Omental fat pad (tissue), 4 donors: Measurements from ENCODE around the gene GREB1. TPM values are rescaled to one million over a fixed set of nuclear protein-coding genes. Genes with fewer than 3 reads are reported as not detected.

ENCODE experiments used
- ATAC-seq: fragments of 150-250 bp; one replicate; pipeline ENCODE4 v1.9.1; 2016; ENCODE audit warnings: mild to moderate bottlenecking, moderate library complexity; ENCODE audit not compliant: low FRiP score
- DNase-seq: peaks from one replicate; pipeline ENCODE4 v3.0.0-alpha.2; 2019; ENCODE audit warnings: low spot score
- total RNA-seq, 4 donors: library from RNA; depleted of rRNA; stranded (reverse); fragments of >200 nt; gene quantifications; one replicate each; pipeline ENCODE4 v1.1.0, GENCODE V29; 2016
- TF ChIP-seq, protein P1 (sequence below), 3 donors: fragments of 450-650 bp; IDR thresholded peaks; one replicate each; pipeline ENCODE4 v1.5.1; 2016 to 2017; ENCODE audit warnings: antibody characterized with exemption in 3 of 3, mild to moderate bottlenecking in 3 of 3, moderate library complexity in 2 of 3

Gene GREB1
- total RNA-seq, 4 donors from 2014 or later, result 1.9 to 12.4 (median 4.1) TPM

- ATAC-seq, result no peak
- no peak for DNase-seq
- TF ChIP-seq, protein P1, sequence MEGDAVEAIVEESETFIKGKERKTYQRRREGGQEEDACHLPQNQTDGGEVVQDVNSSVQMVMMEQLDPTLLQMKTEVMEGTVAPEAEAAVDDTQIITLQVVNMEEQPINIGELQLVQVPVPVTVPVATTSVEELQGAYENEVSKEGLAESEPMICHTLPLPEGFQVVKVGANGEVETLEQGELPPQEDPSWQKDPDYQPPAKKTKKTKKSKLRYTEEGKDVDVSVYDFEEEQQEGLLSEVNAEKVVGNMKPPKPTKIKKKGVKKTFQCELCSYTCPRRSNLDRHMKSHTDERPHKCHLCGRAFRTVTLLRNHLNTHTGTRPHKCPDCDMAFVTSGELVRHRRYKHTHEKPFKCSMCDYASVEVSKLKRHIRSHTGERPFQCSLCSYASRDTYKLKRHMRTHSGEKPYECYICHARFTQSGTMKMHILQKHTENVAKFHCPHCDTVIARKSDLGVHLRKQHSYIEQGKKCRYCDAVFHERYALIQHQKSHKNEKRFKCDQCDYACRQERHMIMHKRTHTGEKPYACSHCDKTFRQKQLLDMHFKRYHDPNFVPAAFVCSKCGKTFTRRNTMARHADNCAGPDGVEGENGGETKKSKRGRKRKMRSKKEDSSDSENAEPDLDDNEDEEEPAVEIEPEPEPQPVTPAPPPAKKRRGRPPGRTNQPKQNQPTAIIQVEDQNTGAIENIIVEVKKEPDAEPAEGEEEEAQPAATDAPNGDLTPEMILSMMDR (IDR thresholded peaks at IDR 0.05), result no peak
Observed at GRCh38 chr2:11667866-11668637, 134.2 kb downstream of the GREB1 start.

- TF ChIP-seq, protein P1 (IDR thresholded peaks at IDR 0.05), result no peak
- DNase-seq (no peak), ATAC-seq (peak; percentile 86)
Observed at GRCh38 chr2:11669454-11670291, 135.8 kb downstream of the GREB1 start, which contains the start of gene NTSR2. NTSR2 (minus strand) TSS chr2:11670195; CDS start chr2:11670129, 66 bp downstream.

GRCh38 chr2:11672407-11672806, 138.6 kb downstream of the GREB1 start:
- TF ChIP-seq, protein P1 (IDR thresholded peaks at IDR 0.05), result no peak
- no peak for ATAC-seq

GRCh38 chr2:11674983-11675382, 141.1 kb downstream of the GREB1 start:
- DNase-seq (no peak), ATAC-seq (no peak)
- TF ChIP-seq, protein P1 (IDR thresholded peaks at IDR 0.05), result no peak

More at GRCh38 chr2:11672407-11672806, 138.6 kb downstream of the GREB1 start:
- DNase-seq, result no peak

DNA sequence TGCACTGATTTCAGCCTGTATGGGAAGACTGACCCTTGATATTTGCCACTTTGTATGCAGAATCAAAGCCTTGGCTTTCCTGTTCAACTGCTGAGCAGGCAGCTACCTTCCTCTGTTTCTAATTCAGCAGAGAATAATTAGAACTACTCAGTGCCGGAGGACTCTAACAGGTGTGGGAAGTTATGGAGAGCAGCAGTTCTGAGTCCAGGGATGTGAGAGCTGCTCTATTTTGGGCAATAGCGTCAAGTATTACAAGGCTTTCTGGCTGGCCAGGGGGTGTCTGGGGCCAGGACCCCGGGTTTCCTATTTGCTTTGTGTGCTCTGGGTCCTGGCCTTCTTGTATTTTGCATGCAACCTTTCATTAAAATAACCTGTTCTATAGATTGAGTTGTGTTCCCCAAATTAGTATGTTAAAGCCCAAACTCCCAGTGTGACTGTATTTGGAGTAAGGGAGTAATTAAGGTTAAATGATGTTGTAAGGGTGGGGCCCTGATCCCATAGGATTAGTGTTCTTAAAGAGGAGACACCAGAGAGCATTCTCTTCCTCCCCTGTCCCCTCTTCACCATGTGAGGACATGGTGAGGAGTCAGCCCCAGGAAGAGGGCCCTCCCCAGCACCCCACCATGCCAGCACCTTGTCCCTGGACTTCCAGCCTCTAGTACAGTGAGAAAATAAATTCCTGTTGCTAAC, 141.7 kb downstream of the GREB1 start:
- ATAC-seq (no peak), DNase-seq (no peak)
- TF ChIP-seq, protein P1 (IDR thresholded peaks at IDR 0.05), result no peak

DNA sequence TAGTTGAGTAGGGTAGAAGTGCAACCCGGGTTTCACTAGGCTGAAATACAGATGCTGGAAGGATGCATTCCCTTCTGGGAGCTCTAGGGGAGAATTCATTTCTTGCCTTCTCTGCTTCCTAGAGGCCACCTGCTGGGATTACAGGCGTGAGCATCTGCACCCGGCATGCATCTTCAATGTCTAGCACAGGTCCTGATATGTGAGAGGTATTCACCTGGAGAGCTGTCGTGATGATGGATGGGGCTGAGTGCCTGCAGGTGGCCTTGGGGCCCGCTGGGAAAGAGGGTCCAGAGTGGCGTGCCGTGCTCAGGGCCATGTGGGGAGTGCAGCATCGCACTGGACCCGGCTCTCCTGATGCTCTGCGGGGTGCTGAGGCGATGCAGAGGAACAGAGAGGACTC, 142.8 kb downstream of the GREB1 start:
- TF ChIP-seq, protein P1 (IDR thresholded peaks at IDR 0.05), result no peak
- no peak for DNase-seq
- ATAC-seq, result no peak
